Large intestine (tissue), 3 donors: ENCODE results near the gene SPATA31C1. TPM values are rescaled to one million over a fixed set of nuclear protein-coding genes. Genes with fewer than 3 reads are reported as not detected.
A peak's percentile ranks its signal among the peaks of the same experiment; 100 is the strongest.
"Not testable (repeated sequence)": the region's sequence is repeated elsewhere in the genome, so short reads cannot be mapped to it uniquely, and the experiment has no call there.

Experiments
- DNase-seq, 2 donors: peaks; one replicate each; pipeline versions ENCODE4 v3.0.0 to v3.0.0-alpha.2; 2013
- H3K27ac ChIP-seq: one replicate; pipeline ENCODE4 v1.5.1; 2013; ENCODE audit warnings: low read length
- H3K27me3 ChIP-seq: 2 replicates; pipeline ENCODE4 v1.6.1; 2013; ENCODE audit warnings: low read length; ENCODE audit not compliant: control insufficient read depth, insufficient read depth
- H3K36me3 ChIP-seq: 2 replicates; pipeline ENCODE4 v1.6.1; 2013; ENCODE audit warnings: low read length; ENCODE audit not compliant: control insufficient read depth, insufficient read depth
- H3K4me1 ChIP-seq: one replicate; pipeline ENCODE4 v1.6.1; 2013; ENCODE audit warnings: low read length; ENCODE audit not compliant: control insufficient read depth, insufficient read depth
- H3K4me3 ChIP-seq: one replicate; pipeline ENCODE4 v1.5.1; 2013; ENCODE audit warnings: low read length
- H3K9me3 ChIP-seq: one replicate; pipeline ENCODE4 v1.6.1; 2013; ENCODE audit warnings: mild to moderate bottlenecking, low read depth, low read length, moderate library complexity; ENCODE audit not compliant: control insufficient read depth
- WGBS: methylation state at CpG from one replicate; pipeline ENCODE4 v1.1.5; 2013; ENCODE audit warnings: low lambda C conversion rate; ENCODE audit not compliant: insufficient coverage; 5-methylcytosine and 5-hydroxymethylcytosine counted together
- polyA plus RNA-seq: library from polyadenylated mRNA; unstranded; fragments of 120-200 nt; gene quantifications from one replicate; pipeline ENCODE4 v1.2.1, GENCODE V29; 2013

SPATA31C1 gene
- polyA plus RNA-seq, 1 donor = 0.18 TPM

- H3K4me3 ChIP-seq = no peak overlapping the region
- H3K27ac ChIP-seq = no peak overlapping the region
- DNase-seq = no peak
- H3K9me3 ChIP-seq = peaks cover 8% of the 10 kb centered on the region
- H3K27me3 ChIP-seq = no peaks in the 10 kb centered on the region
- H3K36me3 ChIP-seq = no peaks in the 10 kb centered on the region
- no peaks in the 10 kb centered on the region for H3K4me1 ChIP-seq
These were observed 19.6 kb upstream of the SPATA31C1 start for GRCh38 chr9:87898151-87898550.

- H3K36me3 ChIP-seq, H3K4me3 ChIP-seq, H3K27ac ChIP-seq, H3K9me3 ChIP-seq, H3K4me1 ChIP-seq, DNase-seq, H3K27me3 ChIP-seq: not testable (repeated sequence)
- no CpG with 5 or more reads among the region's 11 CpGs for WGBS
These were observed 15.4 kb upstream of the SPATA31C1 start for GRCh38 chr9:87902371-87902770.

- DNase-seq = peak in 1 of 2 donors; percentile 27
- Histone ChIP-seq H3K9me3 (no peaks in the 10 kb centered on the region), H3K4me1 (no peaks in the 10 kb centered on the region), H3K27ac (no peak overlapping the region), H3K4me3 (no peak overlapping the region), H3K27me3 (no peaks in the 10 kb centered on the region), H3K36me3 (no peaks in the 10 kb centered on the region)
- WGBS = 80% methylated on average over 2 of the region's 20 CpGs
These were observed 8.3 kb upstream of the SPATA31C1 start for GRCh38 chr9:87909310-87910041.

GRCh38 chr9:87910821-87911220 is 6.9 kb upstream of the SPATA31C1 start:
- no peaks in the 10 kb centered on the region for H3K9me3 ChIP-seq
- H3K36me3 ChIP-seq = no peaks in the 10 kb centered on the region
- H3K4me3 ChIP-seq = no peak overlapping the region
- WGBS = 71% methylated on average over 1 of the region's 3 CpGs
- no peaks in the 10 kb centered on the region for H3K4me1 ChIP-seq
- no peaks in the 10 kb centered on the region for H3K27me3 ChIP-seq
- no peak overlapping the region for H3K27ac ChIP-seq
- no peak for DNase-seq

GRCh38 chr9:87919013-87919412 is 1.3 kb downstream of the SPATA31C1 start:
- not testable (repeated sequence) for H3K27me3 ChIP-seq, H3K36me3 ChIP-seq, DNase-seq, H3K4me1 ChIP-seq, H3K27ac ChIP-seq, H3K9me3 ChIP-seq, H3K4me3 ChIP-seq
- WGBS = no CpG with 5 or more reads among the region's 13 CpGs

- H3K27me3 ChIP-seq, H3K9me3 ChIP-seq, H3K27ac ChIP-seq, H3K4me3 ChIP-seq, H3K4me1 ChIP-seq, H3K36me3 ChIP-seq, DNase-seq: not testable (repeated sequence)
- WGBS = no CpG with 5 or more reads among the region's 8 CpGs
These were observed 3.8 kb downstream of the SPATA31C1 start for GRCh38 chr9:87921561-87921960.

- not testable (repeated sequence) for H3K4me3 ChIP-seq, H3K36me3 ChIP-seq, H3K9me3 ChIP-seq, H3K27ac ChIP-seq, DNase-seq, H3K27me3 ChIP-seq, H3K4me1 ChIP-seq
- no CpG with 5 or more reads among the region's 10 CpGs for WGBS
These were observed 5.2 kb downstream of the SPATA31C1 start for GRCh38 chr9:87923012-87923411.

- not testable (repeated sequence) for DNase-seq, H3K36me3 ChIP-seq, H3K9me3 ChIP-seq, H3K4me1 ChIP-seq, H3K27ac ChIP-seq, H3K27me3 ChIP-seq, H3K4me3 ChIP-seq
- WGBS = no CpG with 5 or more reads among the region's 10 CpGs
These were observed 7.1 kb downstream of the SPATA31C1 start for GRCh38 chr9:87924851-87925250.

GRCh38 chr9:87929152-87929551 is 11.4 kb downstream of the SPATA31C1 start:
- H3K36me3 ChIP-seq, H3K27me3 ChIP-seq, H3K9me3 ChIP-seq, H3K4me3 ChIP-seq, DNase-seq, H3K4me1 ChIP-seq, H3K27ac ChIP-seq: not testable (repeated sequence)

- DNase-seq = peak; percentile 7 to 66
- not testable (repeated sequence) for H3K27me3 ChIP-seq, H3K4me1 ChIP-seq, H3K36me3 ChIP-seq, H3K4me3 ChIP-seq, H3K27ac ChIP-seq, H3K9me3 ChIP-seq
- no CpG with 5 or more reads among the region's 7 CpGs for WGBS
These were observed 16.7 kb downstream of the SPATA31C1 start for GRCh38 chr9:87934444-87934843.

- H3K4me1 ChIP-seq = not testable (repeated sequence)
These were observed 19.6 kb downstream of the SPATA31C1 start for GRCh38 chr9:87937352-87937751.

More at GRCh38 chr9:87937352-87937751, 19.6 kb downstream of the SPATA31C1 start:
- H3K27ac ChIP-seq, H3K27me3 ChIP-seq, H3K36me3 ChIP-seq, H3K9me3 ChIP-seq, DNase-seq, H3K4me3 ChIP-seq: not testable (repeated sequence)
- WGBS = no CpG with 5 or more reads among the region's 12 CpGs
